HG03025 (cell line): ENCODE results near the gene ADCY9.

ENCODE experiments used
- ATAC-seq: cut with Tn5 transposase; IDR thresholded peaks from one replicate; pipeline ENCODE4 v1.9.1; 2021; ENCODE audit warnings: mild to moderate bottlenecking, moderate library complexity; ENCODE audit not compliant: unreplicated experiment, low FRiP score

The ADCY9 gene

DNA sequence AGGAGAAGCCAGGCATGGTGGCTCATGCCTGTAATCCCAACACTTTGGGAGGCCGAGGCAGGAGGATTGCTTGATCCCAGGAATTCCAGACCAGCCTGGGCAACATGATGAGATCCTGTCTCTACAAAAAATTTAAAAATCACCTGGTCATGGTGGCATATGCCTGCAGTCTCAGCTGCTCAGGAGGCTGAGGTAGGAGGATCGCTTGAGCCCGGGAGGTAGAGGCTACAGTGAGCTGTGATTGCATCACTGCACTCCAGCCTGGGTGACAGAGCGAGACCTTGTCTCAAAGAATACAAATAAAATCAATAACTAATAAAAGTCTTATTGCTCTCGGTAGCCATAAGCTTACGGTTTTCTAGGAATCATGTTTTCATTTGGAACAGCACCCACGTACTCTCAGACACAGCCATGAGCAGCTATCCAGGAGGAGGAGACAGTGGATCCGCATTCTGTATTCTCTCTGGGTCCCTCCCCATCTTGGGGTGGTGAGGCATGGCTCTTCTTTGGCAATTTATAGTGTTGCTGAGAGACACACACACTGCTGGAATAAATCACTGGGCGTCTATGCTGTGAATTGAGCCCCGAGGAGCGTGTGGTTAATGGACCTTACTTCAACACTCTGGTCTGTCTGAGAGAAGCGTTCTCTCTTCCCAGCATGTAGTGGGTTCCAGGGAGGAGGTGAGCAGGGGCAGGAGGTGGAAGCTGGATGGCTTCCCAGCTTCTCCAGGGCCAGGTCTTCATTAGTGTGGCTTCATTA, 8.5 kb upstream of the ADCY9 start:
- ATAC-seq: no peak

DNA sequence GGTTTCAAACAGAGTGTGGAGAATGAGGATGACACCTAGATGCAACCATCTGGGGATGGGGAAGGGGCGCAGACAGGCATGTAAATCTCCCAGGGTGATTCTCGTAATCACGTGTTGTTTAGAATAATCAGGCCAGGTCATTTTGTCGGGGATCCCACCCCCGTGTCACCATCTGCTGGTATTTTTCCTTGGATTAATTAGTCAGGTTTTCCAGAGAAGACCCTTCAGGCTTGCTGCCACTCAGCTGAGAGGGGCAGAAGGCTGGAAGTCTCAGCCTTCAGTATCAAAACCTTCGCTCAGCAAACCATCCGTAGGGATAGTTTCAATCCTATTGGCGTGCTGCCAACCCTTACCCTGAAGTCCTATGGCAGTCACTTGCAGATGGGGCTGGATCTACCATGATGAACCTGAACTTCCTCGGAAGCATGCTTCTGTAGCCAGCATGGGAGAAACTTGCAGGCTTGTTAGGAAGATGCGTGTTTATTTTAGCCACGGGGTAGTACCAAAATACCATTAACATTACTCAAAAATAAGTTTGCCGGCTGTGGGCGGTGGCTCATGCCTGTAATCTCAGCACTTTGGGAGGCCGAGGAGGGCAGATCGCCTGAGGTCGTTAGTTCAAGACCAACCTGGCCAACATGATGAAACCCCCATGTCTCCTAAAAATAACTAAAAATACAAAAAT, 7.5 kb upstream of the ADCY9 start:
- no peak for ATAC-seq

DNA sequence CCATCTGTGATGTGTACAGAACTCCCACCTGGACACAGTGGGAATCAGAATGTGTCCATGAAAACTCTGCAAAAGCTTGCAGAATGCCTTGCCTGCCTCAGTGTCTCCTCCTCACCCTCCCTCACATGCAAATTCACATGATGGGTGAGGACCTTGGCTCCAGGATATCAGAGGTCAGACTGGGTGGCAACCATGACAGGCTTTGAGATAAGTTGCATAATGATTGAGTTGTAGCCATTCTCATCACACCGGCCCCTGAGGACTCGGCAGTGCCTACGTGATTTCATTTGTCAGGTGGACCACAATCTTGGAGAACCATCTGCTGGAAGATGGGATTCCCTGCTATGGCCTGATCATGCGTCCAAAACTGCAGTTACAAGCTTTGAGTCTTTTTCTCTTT, 3.9 kb upstream of the ADCY9 start:
- ATAC-seq: no peak

DNA sequence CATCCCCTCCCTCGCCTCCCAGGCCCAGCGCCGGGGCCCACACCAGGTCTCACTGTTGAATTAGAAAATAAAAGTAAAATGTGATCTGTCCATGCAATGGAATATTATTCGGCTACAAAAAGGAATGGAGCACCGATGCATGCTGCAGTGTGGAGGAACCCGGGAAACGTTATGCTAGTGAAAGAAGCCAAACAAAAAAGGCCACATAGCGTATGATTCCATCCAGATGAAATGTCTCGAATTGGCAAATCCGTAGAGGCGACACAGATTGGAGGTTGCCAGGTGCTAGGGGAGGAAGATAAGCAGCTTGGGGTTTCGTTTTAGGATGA, 972 bp upstream of the ADCY9 start:
- ATAC-seq: no peak

DNA sequence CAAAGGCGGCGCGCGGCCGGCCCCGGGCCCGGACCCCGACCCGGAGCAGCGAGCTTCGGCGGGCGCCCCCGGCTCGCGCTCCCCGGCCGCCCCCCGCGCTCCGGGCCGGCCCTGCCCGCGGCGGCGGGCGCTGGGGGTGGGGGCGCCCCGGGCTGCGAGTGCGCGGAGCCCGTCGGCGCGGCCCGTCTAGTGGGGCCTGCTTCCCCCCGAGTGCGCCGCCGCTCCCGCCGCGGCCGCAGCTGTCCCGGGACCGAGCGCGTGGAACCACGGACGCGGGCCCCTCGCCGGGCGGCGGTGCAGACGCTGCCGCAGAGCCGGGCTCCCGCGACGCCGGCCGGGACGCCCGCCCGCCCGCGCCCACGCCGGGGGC, 308 bp downstream of the ADCY9 start:
- peak; percentile 26 for ATAC-seq

DNA sequence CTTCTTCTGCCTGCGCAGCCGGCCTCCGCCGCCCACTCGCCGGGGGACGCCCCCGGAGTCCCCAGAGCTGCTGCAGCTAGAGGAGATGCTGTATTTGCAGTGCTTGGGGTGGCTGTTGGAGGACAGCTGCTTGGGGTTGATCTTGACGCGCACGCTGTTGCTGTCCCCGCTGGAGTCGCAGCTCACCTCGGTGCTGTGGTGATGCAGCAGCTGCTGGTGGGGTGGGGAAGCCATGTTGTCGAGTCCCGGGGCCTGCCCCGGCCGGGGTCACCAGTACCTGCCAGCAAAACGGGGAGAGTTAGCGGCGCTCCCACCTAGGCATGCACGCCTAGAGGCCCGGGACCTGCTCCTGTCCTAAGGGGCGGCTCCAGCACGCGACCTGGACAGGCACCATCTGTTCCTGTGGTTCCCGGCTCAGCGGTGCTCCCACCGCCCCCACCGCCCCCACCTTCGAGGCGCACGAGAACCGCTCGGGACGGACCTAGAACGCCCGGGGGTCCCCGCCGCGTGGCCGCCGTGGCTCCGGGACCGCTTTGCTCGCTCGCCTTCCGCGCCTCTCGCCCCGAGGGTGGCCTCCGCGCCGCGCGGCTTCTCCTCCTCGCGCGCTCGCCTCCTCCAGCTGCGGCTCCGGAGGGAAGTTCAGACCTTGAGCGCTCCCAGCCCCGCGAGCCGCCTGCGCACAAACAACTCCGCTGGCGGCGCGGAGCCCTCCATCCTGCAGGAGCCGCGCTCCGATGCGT, 863 bp downstream of the ADCY9 start:
- peak; percentile 14 for ATAC-seq

DNA sequence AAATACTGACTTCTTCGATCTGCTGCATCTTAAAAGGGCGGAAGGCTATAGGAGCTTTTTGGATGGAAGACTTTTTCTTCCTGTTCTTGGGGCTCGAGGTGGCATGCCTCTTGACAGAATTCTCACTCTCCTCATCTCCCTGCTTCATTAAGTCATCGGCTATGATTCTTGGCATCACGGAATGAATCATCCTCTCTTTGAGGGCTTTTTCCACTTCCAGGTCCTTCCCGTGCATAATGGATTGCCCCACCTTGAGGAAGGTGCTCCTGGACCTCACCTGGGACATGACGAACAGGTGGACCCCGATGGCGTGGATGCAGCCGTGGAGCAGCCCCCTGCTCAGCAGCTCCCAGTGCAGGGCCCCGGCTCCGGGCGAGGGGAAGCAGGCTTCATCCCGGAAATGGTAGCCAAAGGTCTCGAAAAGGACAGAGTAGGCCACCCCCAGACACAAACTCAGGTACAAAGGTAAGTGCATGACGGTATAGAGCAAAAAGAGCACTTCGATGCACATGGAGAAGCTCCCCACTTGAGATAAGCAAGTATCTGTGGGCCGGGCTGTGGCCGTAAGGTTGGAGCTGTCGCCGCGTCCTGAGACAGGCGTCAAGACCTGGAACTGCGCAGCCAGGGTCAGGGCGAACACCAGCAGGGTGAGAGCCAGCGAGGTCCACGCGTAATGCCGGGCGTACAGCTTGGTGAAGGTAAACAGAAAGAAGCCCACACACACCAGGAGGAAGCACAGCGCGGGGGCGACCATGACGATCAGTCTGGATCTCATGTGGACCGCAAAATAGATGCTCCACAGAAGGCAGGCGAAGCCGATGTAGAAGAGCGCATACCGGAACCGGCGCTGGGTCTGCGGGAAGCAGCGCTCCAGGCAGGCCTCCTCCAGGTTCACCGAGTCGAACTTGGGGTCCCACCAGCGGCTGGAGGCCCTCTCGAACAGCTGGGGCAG, 1.7 kb downstream of the ADCY9 start:
- no peak for ATAC-seq

DNA sequence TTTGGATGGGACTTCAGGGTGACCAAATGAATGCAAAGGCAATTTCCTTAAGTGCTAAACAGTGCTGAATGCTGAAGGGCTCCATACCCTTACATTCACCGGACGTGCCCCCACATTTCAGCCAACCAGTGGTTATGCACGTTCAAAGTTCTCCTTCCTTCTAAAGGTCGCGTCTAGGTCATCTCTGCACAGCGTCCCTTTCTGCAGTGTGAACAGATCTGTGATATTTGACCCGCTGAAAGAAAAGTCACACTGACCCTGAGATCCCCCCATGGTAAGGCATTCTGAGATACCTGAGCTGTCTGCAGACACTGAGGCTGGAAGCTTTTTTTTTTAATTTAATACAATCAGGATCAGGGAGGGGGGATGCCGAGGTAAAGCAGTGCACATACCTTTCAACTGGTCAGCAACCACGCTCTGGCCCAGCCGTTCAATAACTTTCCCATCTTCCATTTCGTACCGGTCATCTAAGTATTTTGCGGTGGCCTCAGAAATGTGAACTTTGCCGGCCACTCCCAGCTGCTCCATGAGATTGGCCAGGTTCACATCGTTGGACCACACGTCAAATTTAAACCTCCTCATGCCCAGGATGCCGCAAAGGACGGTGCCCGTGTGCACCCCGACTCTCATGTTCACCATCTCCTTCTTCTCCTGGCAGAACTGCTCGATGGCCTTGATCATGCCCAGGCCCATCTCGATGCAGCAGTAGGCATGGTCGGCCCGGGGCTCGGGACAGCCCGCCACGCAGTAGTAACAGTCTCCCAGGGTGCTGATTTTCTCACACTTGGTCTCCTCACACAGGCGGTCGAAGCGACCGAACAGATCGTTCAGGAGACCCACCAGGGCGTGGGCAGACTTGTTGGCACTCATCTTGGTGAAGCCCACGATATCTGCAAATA, 2.6 kb downstream of the ADCY9 start:
- no peak for ATAC-seq

DNA sequence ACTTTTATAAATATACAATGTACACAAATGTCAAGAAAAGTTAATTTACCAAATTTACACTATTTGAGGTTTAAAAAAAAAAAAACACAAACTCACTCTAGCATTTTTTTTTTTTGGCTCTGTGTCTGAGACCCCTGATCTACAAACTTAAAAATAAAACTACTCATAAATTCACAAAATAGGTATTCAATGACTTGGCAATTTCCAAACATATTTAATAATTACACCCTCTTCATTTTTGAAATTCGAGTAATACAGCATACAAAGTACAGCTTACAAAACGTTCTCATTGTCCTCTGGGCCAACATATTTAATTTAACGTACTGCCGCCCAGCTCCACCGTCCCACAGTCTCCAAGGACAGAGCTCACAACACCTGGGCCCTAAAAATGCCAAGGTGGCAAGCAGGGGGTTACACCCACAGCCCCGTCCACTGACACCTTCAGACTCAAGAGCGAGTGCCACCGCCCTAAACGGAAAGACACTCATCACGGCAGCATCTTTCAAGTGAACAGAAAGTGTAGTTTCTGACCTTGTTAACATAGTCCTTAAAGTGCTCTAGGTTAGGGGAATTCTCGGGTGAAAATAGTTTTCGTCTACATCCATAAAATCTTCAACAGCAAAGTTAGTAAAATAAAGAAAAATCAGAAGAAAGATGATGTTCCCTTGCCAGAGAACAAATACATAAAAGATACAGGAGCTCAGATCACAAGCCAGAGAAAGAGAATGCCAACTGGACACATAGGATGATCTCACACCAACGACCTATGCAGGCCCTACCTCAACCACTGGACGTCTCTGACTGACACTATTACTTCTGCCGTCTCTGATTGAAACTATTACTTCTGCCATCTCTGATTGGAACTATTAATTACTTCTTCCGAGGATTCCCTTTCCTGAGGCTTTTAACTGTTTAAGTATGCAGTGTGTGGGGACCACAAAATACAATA, 4.2 kb downstream of the ADCY9 start:
- no peak for ATAC-seq

DNA sequence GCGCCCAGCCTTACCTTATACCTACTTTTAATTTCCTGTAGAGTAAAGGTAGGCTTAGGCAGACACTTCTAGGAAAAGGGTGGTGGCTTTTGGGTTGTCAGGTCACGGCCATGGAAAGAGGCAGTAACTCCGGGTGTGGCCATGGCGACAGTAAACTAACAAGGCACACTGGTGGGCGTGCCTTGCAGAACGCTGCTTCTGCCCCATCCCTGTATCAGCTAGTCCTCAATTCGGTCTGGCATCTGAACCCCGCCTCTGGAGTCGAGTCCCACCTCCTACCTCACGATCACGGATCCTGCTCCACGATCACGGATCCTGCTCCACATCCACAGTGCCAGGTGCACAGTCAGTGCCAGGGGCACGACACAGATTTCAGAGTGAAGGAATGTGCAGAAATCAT, 5.6 kb downstream of the ADCY9 start:
- ATAC-seq: no peak

DNA sequence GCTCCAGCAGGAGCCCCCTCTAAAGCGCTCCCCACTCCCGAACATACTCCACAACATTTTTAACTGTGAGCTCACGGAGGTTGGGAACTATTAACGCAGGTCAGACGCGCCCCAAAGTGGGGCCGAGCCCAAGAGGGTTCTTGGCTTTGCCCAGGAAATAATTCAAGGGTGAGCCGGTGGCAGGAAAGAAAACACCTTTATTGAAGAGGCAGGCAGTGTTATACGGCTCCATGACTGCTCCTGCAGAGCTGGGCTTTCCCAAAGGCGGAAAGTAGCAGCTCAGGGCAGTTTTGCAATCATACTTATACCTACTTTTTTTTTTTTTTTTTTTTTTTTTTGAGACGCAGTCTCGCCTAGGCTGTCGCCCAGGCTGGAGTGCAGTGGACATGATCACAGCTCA, 6.2 kb downstream of the ADCY9 start:
- ATAC-seq: no peak

DNA sequence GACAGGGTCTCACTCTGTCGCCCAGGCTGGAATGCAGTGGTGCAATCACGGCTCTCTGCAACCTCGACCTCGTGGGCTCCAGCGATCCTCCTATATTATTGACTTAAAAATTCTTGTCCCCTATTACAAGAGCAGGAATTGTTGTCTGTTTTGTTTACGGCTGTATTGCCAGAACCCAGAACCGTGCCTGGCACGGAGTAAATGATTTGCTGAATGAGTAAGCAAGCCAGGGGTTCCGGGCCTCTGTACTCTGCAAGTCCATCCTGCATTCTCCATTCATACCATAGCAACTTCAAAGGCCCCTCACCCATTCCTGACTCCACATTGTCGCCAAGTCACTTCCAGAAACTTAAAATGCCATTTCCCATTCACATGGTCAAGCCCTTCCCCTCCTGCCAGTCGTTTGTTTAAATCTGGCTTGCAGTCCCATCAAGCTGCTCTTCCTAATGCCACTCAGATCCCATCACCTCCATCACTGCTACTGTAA, 6.9 kb downstream of the ADCY9 start:
- ATAC-seq: no peak

DNA sequence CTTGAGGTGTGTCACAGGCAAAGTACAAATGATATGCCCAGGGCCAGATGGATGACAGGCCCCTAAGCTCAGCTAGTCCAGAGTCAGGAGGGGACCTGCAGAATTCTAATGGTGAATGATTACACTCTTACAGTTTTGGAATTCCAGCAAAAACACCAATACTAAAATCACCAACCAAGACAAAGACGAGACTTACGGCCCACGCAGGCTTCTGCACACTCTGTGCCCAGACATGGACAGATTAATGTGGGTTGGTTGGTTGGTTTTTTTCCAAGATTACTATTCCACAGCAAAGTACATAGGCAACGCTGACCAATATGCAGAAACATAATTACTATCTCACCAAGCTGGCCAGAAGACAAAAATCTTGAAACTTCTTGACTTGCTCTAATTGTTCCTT, 9.7 kb downstream of the ADCY9 start:
- no peak for ATAC-seq

DNA sequence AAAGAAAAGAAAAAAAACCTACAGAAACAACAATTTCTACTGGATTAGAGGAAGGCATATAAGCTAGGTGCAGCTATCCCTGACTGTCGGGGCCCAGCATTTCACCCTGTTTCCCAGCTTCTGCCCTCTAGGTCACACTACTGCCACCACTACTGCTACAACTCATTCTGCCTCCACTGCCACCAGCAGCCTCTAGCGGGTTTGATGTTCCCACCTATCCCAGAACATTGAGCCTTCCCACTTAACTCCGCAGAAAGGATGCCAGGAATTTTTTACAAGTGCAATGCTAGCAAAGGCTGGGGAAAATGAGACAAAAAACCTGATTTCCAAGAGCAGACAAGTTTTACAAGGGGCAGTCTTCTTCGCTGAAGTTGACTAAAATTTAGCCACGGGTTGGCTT, 10.4 kb downstream of the ADCY9 start:
- ATAC-seq: no peak

DNA sequence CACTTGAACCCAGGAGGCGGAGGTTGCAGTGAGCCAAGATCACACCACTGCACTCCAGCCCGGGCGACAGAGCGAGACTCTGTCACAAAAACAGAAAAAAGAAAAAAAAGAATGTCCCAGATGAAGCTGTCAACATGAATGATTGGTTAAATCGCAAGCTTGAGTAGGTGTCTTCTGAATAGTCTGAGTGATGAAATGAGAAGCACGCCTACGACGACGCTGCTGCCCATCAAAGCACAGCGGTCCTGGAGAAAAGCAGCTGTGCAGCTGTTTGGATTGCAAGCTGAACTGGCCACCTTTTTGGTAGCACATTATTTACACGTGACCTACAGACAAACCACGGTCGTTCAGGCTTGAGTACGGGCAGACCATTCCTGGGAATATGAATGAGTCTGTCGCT, 12.5 kb downstream of the ADCY9 start:
- no peak for ATAC-seq

DNA sequence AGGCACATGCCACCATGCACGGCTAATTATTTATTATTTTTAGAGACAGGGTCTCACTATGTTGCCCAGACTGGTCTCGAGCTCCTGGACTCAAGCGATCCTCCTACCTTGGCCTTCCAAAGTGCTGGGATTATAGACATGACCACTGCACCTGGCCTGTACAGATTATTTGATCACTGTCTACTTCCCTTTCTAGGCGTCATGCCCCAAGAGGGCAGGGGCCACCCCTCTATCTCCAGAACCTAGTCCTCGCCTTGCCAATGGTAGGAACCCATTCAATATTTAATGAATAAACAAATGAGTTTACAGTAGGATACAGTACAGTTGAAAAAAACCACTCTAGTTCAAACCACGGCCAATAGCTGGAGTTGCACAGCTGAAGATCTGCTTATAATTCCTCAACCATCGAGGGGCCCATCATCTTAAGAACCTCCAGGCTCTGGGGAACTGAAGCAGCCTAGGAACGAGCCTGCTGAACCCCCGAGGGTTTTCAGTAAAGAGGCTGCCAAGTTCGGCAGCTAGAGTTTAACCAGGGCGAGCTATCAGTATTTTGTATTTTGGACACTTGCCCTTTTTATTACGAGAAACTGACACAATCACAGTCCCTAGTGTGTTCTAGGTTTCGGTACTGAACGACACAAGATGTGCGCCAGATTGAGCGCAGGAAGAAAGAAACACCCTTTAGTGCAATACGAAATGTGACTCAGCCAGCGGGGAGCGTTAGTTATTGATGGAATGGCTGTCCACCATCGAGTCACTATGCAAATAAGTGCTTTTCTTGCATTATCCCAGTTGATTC, 14.6 kb downstream of the ADCY9 start:
- no peak for ATAC-seq

DNA sequence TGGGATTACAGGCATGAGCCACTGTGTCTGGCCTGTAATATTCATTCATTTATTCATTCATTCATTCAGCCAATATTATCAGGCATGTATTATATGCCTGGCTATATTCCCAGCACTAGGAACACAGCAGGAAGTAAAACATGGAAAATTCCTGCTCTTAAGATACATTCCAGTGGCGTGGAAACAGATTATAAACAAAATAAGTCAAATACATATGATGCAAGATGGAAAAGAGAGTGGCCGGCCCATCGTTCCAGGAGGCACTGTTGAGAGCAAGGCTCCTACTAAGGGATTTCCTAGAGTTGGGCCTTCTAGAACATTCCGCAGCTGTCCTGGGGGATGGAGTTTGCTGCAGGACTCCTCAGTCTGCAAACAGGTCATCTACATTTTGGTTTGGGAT, 17.7 kb downstream of the ADCY9 start:
- no peak for ATAC-seq

DNA sequence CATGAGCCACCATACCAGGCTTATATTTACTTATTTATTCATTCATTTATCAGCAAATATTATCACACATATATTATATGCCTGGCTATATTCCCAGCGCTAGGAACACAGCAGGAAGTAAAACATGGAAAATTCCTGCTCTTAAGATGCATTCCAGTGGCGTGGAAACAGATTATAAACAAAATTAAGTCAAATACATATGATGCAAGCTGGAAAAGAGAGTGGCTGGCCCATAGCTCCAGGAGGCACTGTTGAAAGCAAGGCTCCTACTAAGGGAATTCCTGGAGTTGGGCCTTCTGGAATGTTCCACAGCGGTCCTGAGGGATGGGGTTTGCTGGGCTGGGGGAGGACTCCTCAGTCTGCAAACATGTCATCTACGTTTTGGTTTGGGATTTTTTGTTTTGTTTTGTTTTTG, 18.4 kb downstream of the ADCY9 start:
- ATAC-seq: no peak
